ENCODE measurements around the gene CEP70. TPM values are rescaled to one million over a fixed set of nuclear protein-coding genes. Genes with fewer than 3 reads are reported as not detected.

Gene CEP70
- total and polyA plus RNA-seq, 4 donors: 6.9 to 26.5 (median 9.1) TPM

- Histone ChIP-seq H3K27ac (ENCODE audit: low read depth in 1 of 2, low read length in 2 of 2) (no peak overlapping the region), H3K27me3 (ENCODE audit: control insufficient read depth in 4 of 4, insufficient read depth in 4 of 4, low read length in 3 of 4) (no peaks in the 10 kb centered on the region), H3K9ac (ENCODE audit: low read depth in 1 of 2, low read length in 2 of 2) (no peak overlapping the region), H3K9me3 (ENCODE audit: control insufficient read depth in 4 of 4, low read length in 3 of 4) (no peaks in the 10 kb centered on the region), H3K36me3 (ENCODE audit: control insufficient read depth in 4 of 4, insufficient read depth in 3 of 4, low read depth in 1 of 4, low read length in 3 of 4) (no peaks in the 10 kb centered on the region), H3K4me1 (ENCODE audit: control insufficient read depth in 4 of 4, insufficient read depth in 4 of 4, low read length in 3 of 4) (no peaks in the 10 kb centered on the region), H3K4me3 (ENCODE audit: low read depth in 1 of 3, low read length in 3 of 3) (no peak overlapping the region)
- no peak for TF ChIP-seq YY1 (IDR thresholded peaks at IDR 0.05)
- no peak for TF ChIP-seq CTCF (IDR thresholded peaks at IDR 0.05; ENCODE audit: low read depth, low read length, missing input control)
- TF ChIP-seq ZBTB33 (IDR thresholded peaks at IDR 0.05): no peak
- no peak for TF ChIP-seq JUND (IDR thresholded peaks at IDR 0.05)
- no peak for TF ChIP-seq RAD21 (IDR thresholded peaks at IDR 0.05)
- TF ChIP-seq GABPA (IDR thresholded peaks at IDR 0.05 in 1 of 2, conservative IDR thresholded peaks at IDR 0.05 in 1 of 2): no peak
- TF ChIP-seq HNF4G (IDR thresholded peaks at IDR 0.05): no peak
- TF ChIP-seq ATF3 (IDR thresholded peaks at IDR 0.05): no peak
- no peak for TF ChIP-seq HNF4A (conservative IDR thresholded peaks at IDR 0.05)
- no peak for TF ChIP-seq TAF1 (conservative IDR thresholded peaks at IDR 0.05)
- no peak for TF ChIP-seq SP1 (IDR thresholded peaks at IDR 0.05)
- no peak for TF ChIP-seq MAX (IDR thresholded peaks at IDR 0.05)
- TF ChIP-seq RXRA (IDR thresholded peaks at IDR 0.05): no peak
- TF ChIP-seq NR2F2 (IDR thresholded peaks at IDR 0.05): no peak
- no peak for TF ChIP-seq FOXA2 (IDR thresholded peaks at IDR 0.05)
- TF ChIP-seq REST (IDR thresholded peaks at IDR 0.05): no peak
- TF ChIP-seq FOXA1 (IDR thresholded peaks at IDR 0.05): no peak
- TF ChIP-seq EGR1 (IDR thresholded peaks at IDR 0.05; ENCODE audit: low read depth in 2 of 2): no peak
- WGBS: 87% methylated on average over 5 of the region's 5 CpGs
- DNase-seq (ENCODE audit: low spot score): no peak
Measured at GRCh38 chr3:138467931-138468330, 126.1 kb downstream of the CEP70 start.

All from liver (tissue), 9 donors.